Smooth muscle cell of the pulmonary artery (primary cell): ENCODE measurements around the gene ZNF496. TPM values are rescaled to one million over a fixed set of nuclear protein-coding genes. Genes with fewer than 3 reads are reported as not detected.

Experiments used
- total RNA-seq: library from RNA; depleted of rRNA; stranded (reverse); fragments of >200 nt; gene quantifications from 2 replicates; pipeline ENCODE4 v1.2.3, GENCODE V29; 2014

The ZNF496 gene
- 13.7 and 21.1 TPM in 2 replicates for total RNA-seq

GRCh38 chr1:247331525-247332214 is at the start of gene ZNF496:
Gene ZNF496, minus strand, starts transcription at chr1:247331867. Its CDS starts 2,289 bp downstream, at chr1:247329578.

GRCh38 chr1:247255772-247256171 is 75.9 kb downstream of the ZNF496 start, which contains the start of gene VN1R5:
Gene VN1R5, plus strand, starts transcription at chr1:247256072.

Other genes starting within 250 kb of the ZNF496 start
- 3.5 and 6.5 TPM in 2 replicates for gene ZNF669, start 227.5 kb downstream of the ZNF496 start, total RNA-seq
- gene ZNF124, start 159.8 kb downstream of the ZNF496 start, total RNA-seq = 10.0 and 12.5 TPM in 2 replicates
- not detected in 2 replicates for gene VN1R5, start 75.8 kb downstream of the ZNF496 start, total RNA-seq
- gene NLRP3, start 84.3 kb upstream of the ZNF496 start, total RNA-seq = 0.33 TPM in 2 replicates
- gene OR2B11, start 126.2 kb upstream of the ZNF496 start, total RNA-seq = not detected in 2 replicates
- gene OR2C3, start 204.6 kb upstream of the ZNF496 start, total RNA-seq = not detected in 2 replicates
- 0.13 TPM in 1 of 2 replicates, not detected in the other for gene GCSAML, start 217.3 kb upstream of the ZNF496 start, total RNA-seq